HG03135 (cell line): ENCODE measurements around the gene A2ML1.
"Not testable (repeated sequence)": the region's sequence is repeated elsewhere in the genome, so short reads cannot be mapped to it uniquely, and the experiment has no call there.

Experiments used
- ATAC-seq: cut with Tn5 transposase; IDR thresholded peaks from one replicate; pipeline ENCODE4 v1.9.1; 2021; ENCODE audit warnings: mild to moderate bottlenecking, moderate library complexity; ENCODE audit not compliant: unreplicated experiment

The A2ML1 gene

GRCh38 chr12:8816448-8817050, 5.9 kb upstream of the A2ML1 start:
- ATAC-seq: no peak

- ATAC-seq: no peak
Measured at GRCh38 chr12:8817856-8818255, 4.6 kb upstream of the A2ML1 start.

GRCh38 chr12:8818526-8818925, 3.9 kb upstream of the A2ML1 start:
- no peak for ATAC-seq

DNA sequence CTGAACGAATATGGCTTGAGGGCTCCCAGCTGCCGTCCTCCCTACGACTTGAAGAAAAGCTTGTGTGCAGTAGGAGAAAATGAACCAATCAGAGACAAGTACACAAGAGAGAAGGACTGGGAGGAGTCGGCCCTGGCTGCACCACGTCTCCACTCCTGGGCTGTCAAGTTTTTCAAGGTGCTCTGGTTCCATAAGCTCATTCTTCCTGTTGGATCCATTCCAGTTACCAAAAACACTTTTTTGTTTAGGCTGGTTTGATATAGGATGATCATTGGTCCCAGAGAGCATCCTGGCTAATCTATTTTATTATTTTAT, 2.8 kb upstream of the A2ML1 start:
- ATAC-seq: no peak

- ATAC-seq: not testable (repeated sequence)
Measured at GRCh38 chr12:8820676-8821407, 1.6 kb upstream of the A2ML1 start.

DNA sequence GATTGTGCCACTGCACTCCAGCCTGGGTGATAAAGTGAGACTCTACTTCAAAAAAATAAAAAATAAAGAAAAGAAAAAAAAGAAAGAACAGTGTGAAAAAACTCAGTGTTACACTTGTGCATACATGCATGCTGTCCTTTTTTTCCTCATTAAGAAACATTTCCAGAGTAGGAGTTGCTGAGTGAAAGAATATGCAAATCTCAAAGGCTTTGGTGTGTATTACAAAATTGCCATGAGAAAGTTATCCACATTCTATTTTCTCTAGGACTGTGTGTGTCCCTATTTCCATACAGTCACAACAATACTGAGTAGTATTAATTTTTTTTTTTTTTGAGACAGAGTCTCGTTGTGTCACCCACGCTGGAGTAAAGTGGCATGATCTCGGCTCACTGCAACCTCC, 830 bp upstream of the A2ML1 start:
- no peak for ATAC-seq

GRCh38 chr12:8823565-8824300, 1.3 kb downstream of the A2ML1 start:
- ATAC-seq: no peak

GRCh38 chr12:8827551-8828256, 5.3 kb downstream of the A2ML1 start:
- no peak for ATAC-seq

- ATAC-seq: no peak
Measured at GRCh38 chr12:8828257-8829124, 6.1 kb downstream of the A2ML1 start.

GRCh38 chr12:8829125-8829518, 6.7 kb downstream of the A2ML1 start:
- no peak for ATAC-seq

DNA sequence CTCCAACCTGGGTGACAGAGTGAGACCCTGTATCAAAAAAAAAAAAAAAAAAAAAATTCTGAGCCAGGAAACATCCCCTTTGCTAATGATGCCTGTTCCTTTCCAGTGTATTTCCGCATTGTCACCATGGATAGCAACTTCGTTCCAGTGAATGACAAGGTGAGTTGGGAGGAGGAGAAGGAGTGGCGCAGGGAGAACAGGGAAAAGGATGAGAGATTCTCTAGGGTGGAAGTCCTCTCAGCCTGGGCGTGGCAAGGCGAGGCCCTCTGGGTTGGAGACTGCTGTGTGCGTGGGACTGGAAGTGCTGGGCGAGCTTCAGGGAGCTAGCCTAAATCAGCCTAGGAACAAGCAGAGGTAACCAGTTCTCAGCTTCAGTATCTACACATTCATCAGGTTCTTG, 7.2 kb downstream of the A2ML1 start:
- no peak for ATAC-seq

GRCh38 chr12:8831116-8831515, 8.7 kb downstream of the A2ML1 start:
- no peak for ATAC-seq

DNA sequence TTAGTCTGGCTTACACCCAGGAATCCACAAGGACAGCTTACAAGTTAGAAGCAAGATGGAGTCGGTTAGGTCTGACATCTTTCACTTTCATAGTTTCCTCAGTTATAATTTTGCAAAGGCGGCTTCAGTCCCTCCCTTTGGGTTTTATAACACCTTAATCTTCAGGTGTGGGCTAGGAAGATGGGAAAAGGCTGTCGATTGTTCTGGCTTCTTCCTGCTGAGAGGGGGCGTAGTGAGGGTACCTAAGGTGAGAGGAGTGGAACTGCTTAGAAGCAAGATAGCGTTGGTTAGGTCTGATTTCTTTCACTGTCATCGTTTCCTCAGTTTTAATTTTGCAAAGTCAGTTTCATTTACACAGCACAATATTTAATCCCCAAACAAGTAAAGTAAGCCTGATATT, 10.1 kb downstream of the A2ML1 start:
- no peak for ATAC-seq

DNA sequence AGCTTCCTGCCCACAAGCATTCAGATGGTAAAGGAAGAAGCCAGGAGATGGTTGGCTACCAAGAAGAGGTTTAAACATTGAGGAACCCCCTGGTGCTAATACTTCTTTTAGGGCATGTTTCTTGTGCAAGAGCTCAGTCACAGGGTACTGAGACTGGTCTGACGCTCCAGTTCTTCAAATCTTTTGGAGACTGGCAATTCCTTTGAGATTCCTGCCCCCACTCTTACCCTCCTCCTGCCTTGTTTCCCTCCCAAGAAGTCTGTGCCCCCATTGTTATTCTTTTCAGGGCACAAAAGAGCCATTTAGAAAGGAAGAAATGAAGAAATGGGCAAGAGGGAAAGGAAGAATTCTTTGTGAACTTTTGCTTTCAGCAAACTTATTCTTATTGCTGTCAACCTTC, 11.8 kb downstream of the A2ML1 start:
- ATAC-seq: no peak

DNA sequence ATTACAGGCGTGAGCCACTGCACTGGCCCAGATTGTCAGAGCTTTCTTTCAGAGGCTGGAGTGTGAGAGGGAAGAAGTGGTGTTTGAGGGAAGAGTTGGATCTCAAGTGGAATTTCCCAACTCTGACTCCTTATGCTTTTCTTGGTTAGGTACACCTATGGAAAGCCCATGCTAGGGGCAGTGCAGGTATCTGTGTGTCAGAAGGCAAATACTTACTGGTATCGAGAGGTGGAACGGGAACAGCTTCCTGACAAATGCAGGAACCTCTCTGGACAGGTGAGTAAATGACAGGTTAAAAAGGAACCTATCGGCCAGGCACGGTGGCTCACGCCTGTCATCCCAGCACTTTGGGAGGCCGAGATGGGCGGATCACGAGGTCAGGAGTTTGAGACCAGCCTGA, 14.9 kb downstream of the A2ML1 start:
- ATAC-seq: no peak

DNA sequence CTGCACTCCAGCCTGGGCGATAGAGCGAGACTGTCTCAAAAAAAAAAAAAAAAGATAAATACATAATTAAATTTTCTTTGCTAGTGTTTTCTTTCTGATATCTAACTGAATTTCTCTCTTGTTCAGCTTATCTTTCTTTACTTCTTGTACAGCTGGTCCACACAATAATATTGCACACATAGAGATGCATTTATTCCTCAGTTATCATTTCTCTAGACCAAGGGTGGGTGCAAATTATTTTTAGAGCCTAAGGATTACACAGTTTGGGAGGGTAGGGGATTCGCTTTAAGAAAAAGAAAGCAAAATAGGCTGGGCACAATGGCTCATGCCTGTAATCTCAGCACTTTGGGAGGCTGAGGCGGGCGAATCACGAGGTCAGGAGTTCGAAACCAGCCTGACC, 17.9 kb downstream of the A2ML1 start:
- ATAC-seq: no peak

GRCh38 chr12:8840938-8841633, 18.7 kb downstream of the A2ML1 start:
- no peak for ATAC-seq

DNA sequence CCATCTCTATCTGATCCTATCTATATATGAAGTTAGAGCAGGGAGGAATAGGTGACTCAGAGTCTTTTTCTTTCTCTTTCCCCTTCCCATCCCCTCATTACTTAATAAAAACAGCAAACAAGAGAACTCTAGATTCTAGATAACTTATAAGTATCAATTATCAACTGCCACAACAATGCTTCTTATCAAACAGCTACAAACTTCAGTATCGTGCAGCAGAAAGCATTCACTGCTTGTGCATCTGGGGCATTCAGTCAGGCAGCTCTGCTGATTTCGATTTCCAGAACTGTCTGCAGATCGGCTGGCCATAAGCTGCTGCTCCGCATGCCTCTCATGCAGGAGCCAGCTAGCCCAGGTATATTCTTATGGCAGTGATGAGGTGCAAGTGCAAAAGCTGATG, 19.4 kb downstream of the A2ML1 start:
- ATAC-seq: no peak

DNA sequence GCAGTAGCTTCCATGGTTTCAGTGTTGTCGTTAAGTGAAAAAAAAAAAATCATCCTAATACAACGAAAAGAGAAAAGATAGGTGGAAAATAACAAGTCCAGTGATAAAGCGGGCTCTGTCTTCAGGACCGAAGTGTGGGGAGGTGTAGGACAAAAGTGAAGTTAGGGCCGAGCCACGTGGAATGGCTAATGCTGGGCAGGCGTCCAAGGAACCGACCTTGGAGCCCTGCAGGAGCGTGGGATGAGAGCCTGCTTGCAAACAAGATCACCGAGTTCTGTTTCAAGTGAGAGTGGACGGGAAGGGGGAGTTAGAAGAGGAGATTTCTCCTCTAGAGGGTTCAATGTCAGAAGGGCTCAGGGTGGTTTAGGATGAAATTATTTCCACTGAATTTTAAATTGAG, 22.2 kb downstream of the A2ML1 start:
- ATAC-seq: no peak

GRCh38 chr12:8846305-8846704, 23.9 kb downstream of the A2ML1 start:
- ATAC-seq: no peak
